Endothelial cell of umbilical vein (primary cell): ENCODE measurements around the gene DVL3.

ENCODE experiments used
- CTCF ChIP-seq, 2 donors: IDR thresholded peaks; 1 replicate in 1 of 2; 2 replicates in 1 of 2; pipeline ENCODE4 v1.5.1; 2011; ENCODE audit warnings: low read length in 2 of 2, mild to moderate bottlenecking in 2 of 2, moderate library complexity in 2 of 2, control low read depth in 1 of 2, inconsistent platforms in 1 of 2, low read depth in 1 of 2; ENCODE audit not compliant: insufficient read depth in 1 of 2; ENCODE audit errors: extremely low read depth in 1 of 2
- GATA2 ChIP-seq: IDR thresholded peaks from 2 replicates; pipeline ENCODE4 v1.7.0; 2011; ENCODE audit warnings: low read depth, mild to moderate bottlenecking, moderate library complexity, mixed read lengths, low read length; ENCODE audit not compliant: insufficient read length, insufficient read depth

GRCh38 chr3:184181596-184181995 is 26.4 kb downstream of the DVL3 start:
- no peak for TF ChIP-seq GATA2
- no peak for TF ChIP-seq CTCF (IDR thresholded peaks at IDR 0.05; ENCODE audit: extremely low read depth in 1 of 2, insufficient read depth in 1 of 2, low read depth in 1 of 2, low read length in 2 of 2)
